Loucy (cell line): ENCODE results near the gene KRT16.
"Not testable (repeated sequence)": the region's sequence is repeated elsewhere in the genome, so short reads cannot be mapped to it uniquely, and the experiment has no call there.

Source experiments
- EZH2phosphoT487 ChIP-seq: fragments of 200-600 bp; IDR thresholded peaks from 2 replicates; pipeline ENCODE4 v1.6.1; 2018; ENCODE audit warnings: antibody characterized with exemption, mild to moderate bottlenecking, moderate library complexity, borderline replicate concordance
- TF ChIP-seq, protein P1 (sequence below): fragments of 200-600 bp; sonication (generic); conservative IDR thresholded peaks from 2 replicates; pipeline ENCODE4 v1.5.1; 2014; ENCODE audit warnings: mild to moderate bottlenecking, antibody characterized with exemption, low read length

DNA sequence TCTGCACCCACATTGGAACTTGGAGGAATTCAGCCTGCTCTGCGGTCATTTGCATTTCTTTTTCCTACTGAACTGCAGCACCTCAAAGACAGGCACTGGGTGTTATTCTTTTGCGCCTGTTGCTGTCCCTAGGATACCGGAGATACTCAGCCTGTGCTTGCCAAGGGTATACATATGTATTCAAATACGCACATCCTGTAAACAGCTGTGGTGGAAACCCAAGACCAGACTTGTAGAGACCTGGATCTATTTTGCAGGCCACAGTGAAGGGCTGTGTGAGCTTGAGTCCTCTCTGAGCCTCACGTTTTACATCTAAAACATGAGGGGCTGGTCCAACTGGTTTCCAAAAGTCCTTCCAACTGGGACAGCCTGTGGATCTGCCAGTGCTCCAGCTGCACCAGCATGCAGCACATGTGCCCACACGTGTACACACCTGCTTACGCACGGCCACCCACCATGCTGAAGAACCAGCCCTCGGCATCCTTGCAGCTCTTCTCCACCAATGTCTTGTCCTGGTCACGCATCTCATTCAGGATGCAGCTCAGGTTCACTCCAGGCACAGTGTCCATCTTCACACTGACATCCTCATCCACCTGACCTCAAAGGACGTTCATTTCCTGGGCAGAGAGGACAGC, 16.2 kb upstream of the KRT16 start:
- TF ChIP-seq, protein P1, sequence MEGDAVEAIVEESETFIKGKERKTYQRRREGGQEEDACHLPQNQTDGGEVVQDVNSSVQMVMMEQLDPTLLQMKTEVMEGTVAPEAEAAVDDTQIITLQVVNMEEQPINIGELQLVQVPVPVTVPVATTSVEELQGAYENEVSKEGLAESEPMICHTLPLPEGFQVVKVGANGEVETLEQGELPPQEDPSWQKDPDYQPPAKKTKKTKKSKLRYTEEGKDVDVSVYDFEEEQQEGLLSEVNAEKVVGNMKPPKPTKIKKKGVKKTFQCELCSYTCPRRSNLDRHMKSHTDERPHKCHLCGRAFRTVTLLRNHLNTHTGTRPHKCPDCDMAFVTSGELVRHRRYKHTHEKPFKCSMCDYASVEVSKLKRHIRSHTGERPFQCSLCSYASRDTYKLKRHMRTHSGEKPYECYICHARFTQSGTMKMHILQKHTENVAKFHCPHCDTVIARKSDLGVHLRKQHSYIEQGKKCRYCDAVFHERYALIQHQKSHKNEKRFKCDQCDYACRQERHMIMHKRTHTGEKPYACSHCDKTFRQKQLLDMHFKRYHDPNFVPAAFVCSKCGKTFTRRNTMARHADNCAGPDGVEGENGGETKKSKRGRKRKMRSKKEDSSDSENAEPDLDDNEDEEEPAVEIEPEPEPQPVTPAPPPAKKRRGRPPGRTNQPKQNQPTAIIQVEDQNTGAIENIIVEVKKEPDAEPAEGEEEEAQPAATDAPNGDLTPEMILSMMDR: not testable (repeated sequence)
- TF ChIP-seq EZH2phosphoT487: not testable (repeated sequence)
